Fibroblast of lung (primary cell): Measurements from ENCODE around the gene PPP2R5C.

ENCODE experiments used
- EZH2 ChIP-seq: IDR thresholded peaks from 2 replicates; pipeline ENCODE4 v1.5.1; 2012; ENCODE audit warnings: low read length, control low read depth, mild to moderate bottlenecking; ENCODE audit errors: missing control alignments
- TF ChIP-seq, protein P1 (sequence below), 2 donors: IDR thresholded peaks in 1 of 2; conservative IDR thresholded peaks in 1 of 2; 1 replicate in 1 of 2; 2 replicates in 1 of 2; pipeline ENCODE4 v1.5.1; 2011 to 2012; ENCODE audit warnings: low read length in 2 of 2, control low read depth in 1 of 2, inconsistent platforms in 1 of 2, low read depth in 1 of 2, mild to moderate bottlenecking in 1 of 2

DNA sequence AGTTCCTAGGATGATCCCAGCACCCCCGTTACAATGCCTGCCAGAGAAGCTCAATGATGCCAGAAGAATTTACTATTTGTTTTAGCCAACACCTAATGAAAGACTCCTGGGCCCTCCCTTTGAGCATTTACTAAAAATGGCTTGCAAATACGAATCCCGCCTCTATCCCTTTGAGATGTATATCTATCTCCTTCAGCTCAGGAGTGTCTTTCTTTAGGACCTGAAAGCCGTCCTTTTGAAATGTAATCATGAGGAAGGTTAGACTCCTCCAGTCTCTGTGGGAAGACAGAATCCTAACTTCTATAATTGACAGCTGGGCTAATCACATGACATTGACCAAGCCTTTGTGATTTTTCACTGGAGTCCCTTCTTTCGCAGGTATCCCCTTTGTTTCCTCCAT lies 183.7 kb downstream of the PPP2R5C start:
- TF ChIP-seq, protein P1, sequence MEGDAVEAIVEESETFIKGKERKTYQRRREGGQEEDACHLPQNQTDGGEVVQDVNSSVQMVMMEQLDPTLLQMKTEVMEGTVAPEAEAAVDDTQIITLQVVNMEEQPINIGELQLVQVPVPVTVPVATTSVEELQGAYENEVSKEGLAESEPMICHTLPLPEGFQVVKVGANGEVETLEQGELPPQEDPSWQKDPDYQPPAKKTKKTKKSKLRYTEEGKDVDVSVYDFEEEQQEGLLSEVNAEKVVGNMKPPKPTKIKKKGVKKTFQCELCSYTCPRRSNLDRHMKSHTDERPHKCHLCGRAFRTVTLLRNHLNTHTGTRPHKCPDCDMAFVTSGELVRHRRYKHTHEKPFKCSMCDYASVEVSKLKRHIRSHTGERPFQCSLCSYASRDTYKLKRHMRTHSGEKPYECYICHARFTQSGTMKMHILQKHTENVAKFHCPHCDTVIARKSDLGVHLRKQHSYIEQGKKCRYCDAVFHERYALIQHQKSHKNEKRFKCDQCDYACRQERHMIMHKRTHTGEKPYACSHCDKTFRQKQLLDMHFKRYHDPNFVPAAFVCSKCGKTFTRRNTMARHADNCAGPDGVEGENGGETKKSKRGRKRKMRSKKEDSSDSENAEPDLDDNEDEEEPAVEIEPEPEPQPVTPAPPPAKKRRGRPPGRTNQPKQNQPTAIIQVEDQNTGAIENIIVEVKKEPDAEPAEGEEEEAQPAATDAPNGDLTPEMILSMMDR (conservative IDR thresholded peaks at IDR 0.05 in 1 of 2, IDR thresholded peaks at IDR 0.05 in 1 of 2; ENCODE audit: low read depth in 1 of 2, low read length in 2 of 2) = no peak
- TF ChIP-seq EZH2 = no peak
